Karpas-422 (cell line): ENCODE results near the gene WDR31. TPM values are rescaled to one million over a fixed set of nuclear protein-coding genes. Genes with fewer than 3 reads are reported as not detected.
"Not testable (repeated sequence)": the region's sequence is repeated elsewhere in the genome, so short reads cannot be mapped to it uniquely, and the experiment has no call there.

Experiments used
- DNase-seq: peaks from one replicate; pipeline ENCODE4 v3.0.0-alpha.2; 2015
- H2AFZ ChIP-seq: fragments of 200-600 bp; sonication (generic); 2 replicates; pipeline ENCODE4 v1.6.1; 2014; ENCODE audit warnings: antibody characterized with exemption, low read length, mixed read lengths
- H3K27ac ChIP-seq: fragments of 200-600 bp; sonication (generic); 2 replicates; pipeline ENCODE4 v1.5.1; 2014; ENCODE audit warnings: mild to moderate bottlenecking, low read length, moderate library complexity
- H3K27me3 ChIP-seq: fragments of 200-600 bp; sonication (generic); 2 replicates; pipeline ENCODE4 v1.6.1; 2014; ENCODE audit warnings: low read length, mixed read lengths
- H3K36me3 ChIP-seq: fragments of 200-600 bp; sonication (generic); 2 replicates; pipeline ENCODE4 v1.6.1; 2014; ENCODE audit warnings: low read length, mixed read lengths; ENCODE audit not compliant: insufficient read depth
- H3K4me1 ChIP-seq: fragments of 200-600 bp; sonication (generic); 2 replicates; pipeline ENCODE4 v1.6.1; 2014; ENCODE audit warnings: mild to moderate bottlenecking, low read length, mixed read lengths
- H3K4me2 ChIP-seq: fragments of 200-600 bp; sonication (generic); 2 replicates; pipeline ENCODE4 v1.6.1; 2014; ENCODE audit warnings: low read length, low read depth, mild to moderate bottlenecking; ENCODE audit not compliant: poor library complexity, severe bottlenecking
- H3K4me3 ChIP-seq: fragments of 200-600 bp; sonication (generic); 2 replicates; pipeline ENCODE4 v1.5.1; 2014; ENCODE audit warnings: mild to moderate bottlenecking, antibody characterized with exemption, low read length, mixed read lengths
- H3K79me2 ChIP-seq: fragments of 200-600 bp; sonication (generic); 2 replicates; pipeline ENCODE4 v1.6.1; 2014; ENCODE audit warnings: mild to moderate bottlenecking, low read length, mixed read lengths
- H3K9ac ChIP-seq: fragments of 200-600 bp; sonication (generic); 2 replicates; pipeline ENCODE4 v1.6.0; 2014; ENCODE audit warnings: low read length
- H3K9me2 ChIP-seq: fragments of 200-600 bp; sonication (generic), shearing (Covaris generic); replicated peaks from 2 replicates; pipeline ENCODE4 v1.6.0; 2014; ENCODE audit warnings: mild to moderate bottlenecking, low read length, moderate library complexity; ENCODE audit not compliant: insufficient read depth
- H3K9me3 ChIP-seq: fragments of 300-700, 200-600 bp; sonication (generic); 2 replicates; pipeline ENCODE4 v1.6.1; 2014; ENCODE audit warnings: low read length, mixed read lengths
- H4K20me1 ChIP-seq: fragments of 200-600 bp; sonication (generic); 2 replicates; pipeline ENCODE4 v1.6.1; 2014; ENCODE audit warnings: mild to moderate bottlenecking, antibody characterized with exemption, low read length, low read depth; ENCODE audit not compliant: insufficient read depth
- total RNA-seq: library from RNA; depleted of rRNA; stranded (reverse); fragments of >200 nt; shearing (Covaris generic); gene quantifications from 2 replicates; pipeline ENCODE4 v1.2.3, GENCODE V29; 2014; ENCODE audit warnings: low replicate concordance

The WDR31 gene
- total RNA-seq, 1 experiment from 2014 or later: 0.56 TPM

DNA sequence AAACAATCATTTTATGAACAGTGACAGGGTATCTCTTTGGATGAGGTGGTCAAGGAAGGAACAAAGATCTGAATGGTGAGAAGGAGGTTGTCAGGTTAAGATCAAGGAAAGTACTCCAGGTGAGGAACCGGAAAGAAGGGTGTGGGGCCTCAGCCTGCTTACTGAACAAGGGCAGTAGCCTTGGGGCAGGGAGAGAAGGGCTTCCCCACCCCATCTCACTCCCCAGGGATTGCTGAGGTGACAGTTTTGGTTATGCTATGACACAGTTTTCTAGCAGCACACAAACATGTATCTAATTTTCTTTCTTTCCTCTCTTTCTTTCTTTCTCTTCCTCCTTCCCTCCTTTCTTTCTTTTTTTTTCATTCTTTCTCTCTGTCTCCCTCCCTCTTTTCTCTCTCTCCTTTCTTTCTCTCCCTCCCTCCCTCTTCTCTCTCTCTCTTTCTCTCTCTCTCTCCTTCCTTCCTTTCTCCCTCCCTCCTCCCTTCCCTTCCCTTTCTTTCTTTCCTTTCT lies 40.8 kb upstream of the WDR31 start:
- Histone ChIP-seq H3K9me2 (no peaks in the 10 kb centered on the region), H3K9ac (no peak overlapping the region), H3K27ac (no peak overlapping the region), H3K4me1 (peaks cover 8% of the 10 kb centered on the region), H3K9me3 (no peaks in the 10 kb centered on the region), H3K4me3 (no peak overlapping the region), H3K4me2 (no peak overlapping the region), H3K36me3 (no peaks in the 10 kb centered on the region), H3K79me2 (no peaks in the 10 kb centered on the region), H4K20me1 (no peaks in the 10 kb centered on the region), H3K27me3 (no peaks in the 10 kb centered on the region), H2AFZ (no peak overlapping the region)
- no peak for DNase-seq

GRCh38 chr9:113379829-113380210 lies 39.7 kb upstream of the WDR31 start:
- not testable (repeated sequence) for H3K4me3 ChIP-seq, H3K79me2 ChIP-seq, H3K27me3 ChIP-seq, H3K9me3 ChIP-seq, H3K4me2 ChIP-seq, H2AFZ ChIP-seq, H3K27ac ChIP-seq, DNase-seq, H3K36me3 ChIP-seq, H3K9ac ChIP-seq, H4K20me1 ChIP-seq, H3K9me2 ChIP-seq
- H3K4me1 ChIP-seq: peaks cover 13% of the 10 kb centered on the region

DNA sequence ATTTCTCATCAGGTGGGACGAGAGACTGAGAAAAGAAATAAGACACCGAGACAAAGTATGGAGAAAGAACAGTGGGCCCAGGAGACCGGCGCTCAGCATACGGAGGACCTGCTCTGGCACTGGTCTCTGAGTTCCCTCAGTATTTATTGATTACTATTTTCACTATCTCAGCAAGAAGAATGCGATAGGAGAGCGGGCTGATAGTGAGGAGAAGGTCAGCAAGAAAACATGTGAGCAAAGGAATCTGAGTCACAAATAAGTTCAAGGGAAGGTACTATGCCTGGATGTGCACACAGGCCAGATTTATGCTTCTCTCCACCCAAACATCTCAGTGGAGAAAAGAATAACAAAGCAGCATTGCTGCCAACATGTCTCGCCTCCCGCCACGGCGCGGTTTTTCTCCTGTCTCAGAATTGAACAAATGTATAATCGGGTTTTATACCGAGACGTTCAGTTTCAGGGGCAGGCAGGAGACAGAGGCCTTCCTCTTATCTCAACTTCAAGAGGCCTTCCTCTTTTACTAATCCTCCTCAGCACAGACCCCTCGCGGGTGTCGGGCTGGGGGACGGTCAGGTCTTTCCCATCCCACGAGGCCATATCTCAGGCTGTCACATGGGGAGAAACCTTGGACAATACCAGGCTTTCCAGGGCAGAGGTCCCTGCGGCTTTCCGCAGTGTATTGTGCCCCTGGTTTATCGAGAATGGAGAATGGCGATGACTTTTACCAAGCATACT lies 39.2 kb upstream of the WDR31 start:
- not testable (repeated sequence) for DNase-seq, H3K9ac ChIP-seq, H2AFZ ChIP-seq, H3K27me3 ChIP-seq, H3K27ac ChIP-seq, H3K79me2 ChIP-seq, H3K4me2 ChIP-seq, H3K9me2 ChIP-seq, H3K4me3 ChIP-seq, H3K36me3 ChIP-seq, H4K20me1 ChIP-seq, H3K9me3 ChIP-seq
- H3K4me1 ChIP-seq: peaks cover 13% of the 10 kb centered on the region

GRCh38 chr9:113376634-113377567 lies 36.8 kb upstream of the WDR31 start, which contains the start of gene HDHD3:
HDHD3 (minus strand) TSS chr9:113376986; CDS start chr9:113374354, 2,632 bp downstream.
- Histone ChIP-seq H2AFZ (peak within 1 kb of the TSS; percentile 100), H3K27me3 (no peaks in the 10 kb centered on the region), H3K4me2 (peak within 1 kb of the TSS; percentile 94), H3K4me1 (peaks cover 13% of the 10 kb centered on the region), H3K4me3 (peak within 1 kb of the TSS; percentile 99), H3K9ac (peak within 1 kb of the TSS; percentile 94), H3K9me3 (no peaks in the 10 kb centered on the region), H3K9me2 (no peaks in the 10 kb centered on the region), H4K20me1 (no peaks in the 10 kb centered on the region), H3K36me3 (no peaks in the 10 kb centered on the region), H3K27ac (no peak within 1 kb of the TSS), H3K79me2 (0 out of 2 replicates have a peak, but pooled peaks cover 4% of the 10 kb centered on the region)
- peak; percentile 93 for DNase-seq

GRCh38 chr9:113375057-113376023 lies 35.3 kb upstream of the WDR31 start:
- Histone ChIP-seq H3K9ac (no peak overlapping the region), H3K9me2 (no peaks in the 10 kb centered on the region), H3K27me3 (no peaks in the 10 kb centered on the region), H3K79me2 (0 out of 2 replicates have a peak, but pooled peaks cover 4% of the 10 kb centered on the region), H3K4me2 (peak overlapping the region; percentile 94), H3K9me3 (no peaks in the 10 kb centered on the region), H4K20me1 (no peaks in the 10 kb centered on the region), H2AFZ (no peak overlapping the region), H3K4me3 (peak overlapping the region; percentile 99), H3K36me3 (no peaks in the 10 kb centered on the region), H3K27ac (no peak overlapping the region), H3K4me1 (peaks cover 11% of the 10 kb centered on the region)
- no peak for DNase-seq

- Histone ChIP-seq H3K9ac (no peak overlapping the region), H4K20me1 (no peaks in the 10 kb centered on the region), H3K9me2 (no peaks in the 10 kb centered on the region), H3K36me3 (no peaks in the 10 kb centered on the region), H3K4me1 (peaks cover 11% of the 10 kb centered on the region), H3K4me3 (no peak overlapping the region), H2AFZ (no peak overlapping the region), H3K4me2 (no peak overlapping the region), H3K27me3 (no peaks in the 10 kb centered on the region), H3K27ac (no peak overlapping the region), H3K9me3 (no peaks in the 10 kb centered on the region), H3K79me2 (0 out of 2 replicates have a peak, but pooled peaks cover 4% of the 10 kb centered on the region)
- DNase-seq: no peak
These were observed 33.8 kb upstream of the WDR31 start for GRCh38 chr9:113373676-113374392.

- 0 out of 2 replicates have a peak, but pooled peaks cover 4% of the 10 kb centered on the region for H3K79me2 ChIP-seq
- H3K9ac ChIP-seq: no peak overlapping the region
- H3K27ac ChIP-seq: no peak overlapping the region
- H3K4me1 ChIP-seq: peaks cover 11% of the 10 kb centered on the region
- no peaks in the 10 kb centered on the region for H3K27me3 ChIP-seq
- H3K4me3 ChIP-seq: no peak overlapping the region
- DNase-seq: no peak
- no peaks in the 10 kb centered on the region for H4K20me1 ChIP-seq
- H3K9me2 ChIP-seq: no peaks in the 10 kb centered on the region
- no peaks in the 10 kb centered on the region for H3K9me3 ChIP-seq
- H3K4me2 ChIP-seq: no peak overlapping the region
- no peaks in the 10 kb centered on the region for H3K36me3 ChIP-seq
- H2AFZ ChIP-seq: no peak overlapping the region
These were observed 33.2 kb upstream of the WDR31 start for GRCh38 chr9:113373256-113373655.
